Epithelial cell of esophagus (primary cell): ENCODE results near the gene TPK1.
A peak's percentile ranks its signal among the peaks of the same experiment; 100 is the strongest.

Experiments
- DNase-seq: peaks from one replicate; pipeline ENCODE4 v3.0.0; 2010; ENCODE audit warnings: low read depth
- H3K4me3 ChIP-seq: 2 replicates; pipeline ENCODE4 v1.5.1; 2011; ENCODE audit warnings: mild to moderate bottlenecking, low read length, control low read depth
- TF ChIP-seq, protein P1 (sequence below): IDR thresholded peaks from 2 replicates; pipeline ENCODE4 v1.5.1; 2011; ENCODE audit warnings: low read depth, mild to moderate bottlenecking, low read length, control low read depth, inconsistent platforms; ENCODE audit not compliant: insufficient read depth; ENCODE audit errors: missing control alignments

Gene TPK1

GRCh38 chr7:144826208-144826607, 9.6 kb downstream of the TPK1 start:
- TF ChIP-seq, protein P1, sequence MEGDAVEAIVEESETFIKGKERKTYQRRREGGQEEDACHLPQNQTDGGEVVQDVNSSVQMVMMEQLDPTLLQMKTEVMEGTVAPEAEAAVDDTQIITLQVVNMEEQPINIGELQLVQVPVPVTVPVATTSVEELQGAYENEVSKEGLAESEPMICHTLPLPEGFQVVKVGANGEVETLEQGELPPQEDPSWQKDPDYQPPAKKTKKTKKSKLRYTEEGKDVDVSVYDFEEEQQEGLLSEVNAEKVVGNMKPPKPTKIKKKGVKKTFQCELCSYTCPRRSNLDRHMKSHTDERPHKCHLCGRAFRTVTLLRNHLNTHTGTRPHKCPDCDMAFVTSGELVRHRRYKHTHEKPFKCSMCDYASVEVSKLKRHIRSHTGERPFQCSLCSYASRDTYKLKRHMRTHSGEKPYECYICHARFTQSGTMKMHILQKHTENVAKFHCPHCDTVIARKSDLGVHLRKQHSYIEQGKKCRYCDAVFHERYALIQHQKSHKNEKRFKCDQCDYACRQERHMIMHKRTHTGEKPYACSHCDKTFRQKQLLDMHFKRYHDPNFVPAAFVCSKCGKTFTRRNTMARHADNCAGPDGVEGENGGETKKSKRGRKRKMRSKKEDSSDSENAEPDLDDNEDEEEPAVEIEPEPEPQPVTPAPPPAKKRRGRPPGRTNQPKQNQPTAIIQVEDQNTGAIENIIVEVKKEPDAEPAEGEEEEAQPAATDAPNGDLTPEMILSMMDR = no peak
- DNase-seq = no peak
- no peak overlapping the region for H3K4me3 ChIP-seq

GRCh38 chr7:144824360-144824759, 11.5 kb downstream of the TPK1 start:
- no peak overlapping the region for H3K4me3 ChIP-seq
- peak; percentile 83 for DNase-seq
- TF ChIP-seq, protein P1 = no peak

GRCh38 chr7:144822223-144822622, 13.6 kb downstream of the TPK1 start:
- no peak for DNase-seq
- TF ChIP-seq, protein P1 = no peak
- no peak overlapping the region for H3K4me3 ChIP-seq

- no peak overlapping the region for H3K4me3 ChIP-seq
- no peak for DNase-seq
- TF ChIP-seq, protein P1 = no peak
Measured at GRCh38 chr7:144821067-144821466, 14.8 kb downstream of the TPK1 start.

DNA sequence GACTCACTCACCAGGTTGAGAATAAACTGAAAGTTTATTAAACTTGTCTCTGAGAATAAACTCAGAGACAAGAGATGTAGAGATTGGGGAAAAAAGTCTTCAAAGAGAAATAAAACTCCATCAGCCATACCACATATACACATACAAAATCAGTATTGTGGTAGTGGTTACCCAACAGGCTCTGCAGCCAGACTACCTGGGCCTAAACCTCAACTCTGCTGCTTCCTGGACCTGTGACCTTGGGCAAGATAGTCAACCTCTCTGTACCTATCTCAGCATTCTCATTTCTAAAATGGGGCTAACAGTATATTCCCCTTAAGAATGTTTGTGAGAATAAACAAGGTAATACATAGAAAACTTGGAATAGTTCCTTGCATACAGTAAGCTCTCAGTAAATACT, 15.3 kb downstream of the TPK1 start:
- DNase-seq = no peak
- H3K4me3 ChIP-seq = no peak overlapping the region
- TF ChIP-seq, protein P1 = no peak

- TF ChIP-seq, protein P1 = no peak
- peak; percentile 52 for DNase-seq
Measured at GRCh38 chr7:144819566-144819965, 16.3 kb downstream of the TPK1 start.

DNA sequence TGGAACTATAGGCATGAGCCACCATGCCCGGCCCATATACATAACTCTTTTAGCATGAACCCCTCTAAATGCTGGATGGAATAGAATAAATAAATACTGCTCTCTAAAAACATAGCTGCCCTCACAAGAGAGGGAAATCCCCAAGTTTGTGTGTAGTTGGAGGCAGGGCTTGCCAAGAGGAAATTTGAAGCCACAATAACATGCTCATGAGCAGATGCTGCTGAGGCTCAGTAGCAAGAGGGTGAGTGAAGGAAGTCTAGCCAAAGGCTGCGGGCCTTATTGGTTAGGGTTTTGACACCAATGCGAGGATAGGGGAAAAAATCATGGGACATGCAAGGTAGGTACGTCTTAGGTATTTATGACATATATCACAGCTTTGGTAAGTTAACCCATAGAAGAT, 17.3 kb downstream of the TPK1 start:
- H3K4me3 ChIP-seq = no peak overlapping the region
- peak; percentile 21 for DNase-seq
- TF ChIP-seq, protein P1 = no peak

More at GRCh38 chr7:144819566-144819965, 16.3 kb downstream of the TPK1 start:
- no peak overlapping the region for H3K4me3 ChIP-seq
